ENCODE data around the gene PRKAR2A. TPM values are rescaled to one million over a fixed set of nuclear protein-coding genes. Genes with fewer than 3 reads are reported as not detected.
A peak's percentile ranks its signal among the peaks of the same experiment; 100 is the strongest.

Gene PRKAR2A
- total and polyA plus RNA-seq, 9 of the 15 experiments (the other 6 are each of a cell fraction or from before 2014, with no cell fraction given), result 15.9 to 84.5 (median 37.6) TPM

DNA sequence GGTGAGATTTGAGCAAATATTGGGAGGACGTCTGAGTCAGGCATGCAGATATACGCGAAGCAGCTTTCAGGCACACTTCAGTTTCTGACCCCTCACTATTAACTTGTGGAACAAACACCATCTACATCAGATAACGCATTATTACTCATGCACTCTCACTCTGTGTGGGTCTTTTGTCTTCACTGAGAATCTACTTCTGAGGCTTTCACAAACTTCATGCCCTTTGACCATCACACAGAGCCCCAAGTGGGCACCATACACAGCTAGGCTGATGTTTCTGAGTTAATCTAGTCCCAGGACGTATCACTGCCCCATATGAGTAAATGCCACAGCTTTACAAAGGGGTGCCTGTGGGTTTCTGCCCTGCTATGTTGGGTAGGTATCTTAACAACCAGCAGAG, 91.0 kb downstream of the PRKAR2A start:
- 77% methylated on average over 5 of the region's 5 CpGs for WGBS (ENCODE audit: insufficient coverage, low coverage, missing lambda C conversion rate)

More for the DNA sequence above, 91.0 kb downstream of the PRKAR2A start:
- no peak for DNase-seq (ENCODE audit: extremely low read depth in 1 of 4, low spot score in 3 of 4)
- in situ Hi-C loops (cut with MboI), result no loop called here
- peaks cover 22% of the 10 kb centered on the region; the same call in 1 of the 3 replicates for H3K36me3 ChIP-seq (ENCODE audit: control insufficient read depth, insufficient read depth, low read length)
- H3K4me3 ChIP-seq, result no peak overlapping the region
- H3K4me2 ChIP-seq (ENCODE audit: insufficient read depth, low read length), result no peak overlapping the region
- no peaks in the 10 kb centered on the region for H4K20me1 ChIP-seq (replicated peaks; ENCODE audit: control insufficient read depth, insufficient read depth, low read length)
- no TSS peak for BruUV-seq (replicated peaks)
- H3K9me3 ChIP-seq (replicated peaks; ENCODE audit: control insufficient read depth, insufficient read depth, low read depth, low read length), result no peaks in the 10 kb centered on the region
- no peaks in the 10 kb centered on the region for H3K79me2 ChIP-seq (ENCODE audit: control insufficient read depth, insufficient read depth, low read length)
- POLR2A ChIA-PET, result interaction anchor here (2.8 kb wide), 1 partner anchor 14 kb away, joined by 8 read pairs; no protein-coding TSS in a partner anchor
- TF ChIP-seq, protein P1, sequence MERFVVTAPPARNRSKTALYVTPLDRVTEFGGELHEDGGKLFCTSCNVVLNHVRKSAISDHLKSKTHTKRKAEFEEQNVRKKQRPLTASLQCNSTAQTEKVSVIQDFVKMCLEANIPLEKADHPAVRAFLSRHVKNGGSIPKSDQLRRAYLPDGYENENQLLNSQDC (CRISPR knock-in tag; IDR thresholded peaks at IDR 0.05), result no peak
- TF ChIP-seq ZNF507 (tag; conservative IDR thresholded peaks at IDR 0.05) (no peak), FOSL1 (tag; conservative IDR thresholded peaks at IDR 0.05) (peak; percentile 79), MAFK (IDR thresholded peaks at IDR 0.05; ENCODE audit: low read length) (no peak), ZNF707 (CRISPR knock-in tag; conservative IDR thresholded peaks at IDR 0.05) (no peak), POU5F1 (IDR thresholded peaks at IDR 0.05; ENCODE audit: borderline replicate concordance, low read depth, low read length, partially characterized antibody) (no peak)
- TF ChIP-seq, protein P2, sequence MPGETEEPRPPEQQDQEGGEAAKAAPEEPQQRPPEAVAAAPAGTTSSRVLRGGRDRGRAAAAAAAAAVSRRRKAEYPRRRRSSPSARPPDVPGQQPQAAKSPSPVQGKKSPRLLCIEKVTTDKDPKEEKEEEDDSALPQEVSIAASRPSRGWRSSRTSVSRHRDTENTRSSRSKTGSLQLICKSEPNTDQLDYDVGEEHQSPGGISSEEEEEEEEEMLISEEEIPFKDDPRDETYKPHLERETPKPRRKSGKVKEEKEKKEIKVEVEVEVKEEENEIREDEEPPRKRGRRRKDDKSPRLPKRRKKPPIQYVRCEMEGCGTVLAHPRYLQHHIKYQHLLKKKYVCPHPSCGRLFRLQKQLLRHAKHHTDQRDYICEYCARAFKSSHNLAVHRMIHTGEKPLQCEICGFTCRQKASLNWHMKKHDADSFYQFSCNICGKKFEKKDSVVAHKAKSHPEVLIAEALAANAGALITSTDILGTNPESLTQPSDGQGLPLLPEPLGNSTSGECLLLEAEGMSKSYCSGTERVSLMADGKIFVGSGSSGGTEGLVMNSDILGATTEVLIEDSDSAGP (CRISPR knock-in tag; IDR thresholded peaks at IDR 0.05), result no peak
- no peak overlapping the region for H2AFZ ChIP-seq (ENCODE audit: low read depth, low read length)
- no peak overlapping the region for H3K9ac ChIP-seq (ENCODE audit: insufficient read depth in 1 of 2, low read depth in 2 of 2, low read length in 2 of 2)
- no peaks in the 10 kb centered on the region; a peak in 1 of 5 replicates for H3K4me1 ChIP-seq (replicated peaks in 1 of 2; ENCODE audit: control insufficient read depth in 2 of 2, insufficient read depth in 2 of 2, low read length in 2 of 2)
- H3K9me1 ChIP-seq (ENCODE audit: control insufficient read depth, insufficient read depth, low read length), result no peaks in the 10 kb centered on the region
- ATAC-seq, result no peak
- intact Hi-C loops (cut with micrococcal nuclease), result no loop called here
- H3K27ac ChIP-seq (ENCODE audit: extremely low read depth, low read depth, low read length), result no peak overlapping the region
- FAIRE-seq, result no peak
- CTCF ChIA-PET (ENCODE audit: low intra/inter-chr PET ratio), result no interaction called here
- H3K27me3 ChIP-seq (ENCODE audit: control insufficient read depth in 2 of 2, insufficient read depth in 2 of 2, low read length in 2 of 2), result no peaks in the 10 kb centered on the region

Measured in K562 (cell line).